IMR-90 (cell line): ENCODE data around the gene PLEKHG1. TPM values are rescaled to one million over a fixed set of nuclear protein-coding genes. Genes with fewer than 3 reads are reported as not detected.
A peak's percentile ranks its signal among the peaks of the same experiment; 100 is the strongest.

ENCODE experiments used
- ATAC-seq: fragments of 200-7000 bp; cut with Tn5 transposase; 2 replicates; pipeline ENCODE4 v1.9.1; 2020; ENCODE audit warnings: low read depth, mild to moderate bottlenecking, moderate library complexity
- BruUV-seq: library from RNA; stranded (reverse); fragments of 400-500 nt; replicated peaks from 2 replicates; lab custom pipeline; 2021; lab: Mats Ljungman, UMichigan
- CTCF ChIA-PET: fragments of 300-600 bp; formaldehyde crosslinking; extraction: SDS; loops from one replicate; lab custom pipeline; 2021; ENCODE audit warnings: antibody characterized with exemption; lab: Yijun Ruan, JAX
- POLR2A ChIA-PET: fragments of 300-600 bp; sonication (Branson Sonifier 250); formaldehyde crosslinking; loops from one replicate; lab custom pipeline; 2022; ENCODE audit warnings: antibody characterized with exemption; ENCODE audit not compliant: unreplicated experiment; lab: Charles Lee
- DNase-seq: peaks from one replicate; pipeline ENCODE4 v3.0.0; 2013
- H2AFZ ChIP-seq: replicated peaks from 2 replicates; pipeline ENCODE3; 2013; ENCODE audit warnings: low read length, mild to moderate bottlenecking; ENCODE audit not compliant: poor library complexity
- H2AK5ac ChIP-seq: 2 replicates; pipeline ENCODE4 v1.6.1; 2013; ENCODE audit warnings: low read depth, low read length, inconsistent platforms
- H2AK9ac ChIP-seq: replicated peaks from 2 replicates; pipeline ENCODE3; 2013; ENCODE audit warnings: mild to moderate bottlenecking, low read depth, low read length, moderate library complexity; ENCODE audit not compliant: poor library complexity
- H2BK120ac ChIP-seq: 2 replicates; pipeline ENCODE4 v1.6.1; 2013; ENCODE audit warnings: low read depth, low read length, inconsistent platforms
- H2BK15ac ChIP-seq: 3 replicates; pipeline ENCODE4 v1.6.1; 2013; ENCODE audit warnings: low read depth, low read length, inconsistent platforms
- H2BK20ac ChIP-seq: 2 replicates; pipeline ENCODE4 v1.6.1; 2013; ENCODE audit warnings: low read depth, mild to moderate bottlenecking, inconsistent platforms, low read length, moderate library complexity
- H2BK5ac ChIP-seq: 2 replicates; pipeline ENCODE4 v1.6.1; 2013; ENCODE audit warnings: mild to moderate bottlenecking, low read depth, low read length, inconsistent platforms; ENCODE audit not compliant: poor library complexity, severe bottlenecking
- H3K14ac ChIP-seq: replicated peaks from 2 replicates; pipeline ENCODE4 v1.6.1; 2013; ENCODE audit warnings: low read depth, low read length, inconsistent platforms
- H3K18ac ChIP-seq: 2 replicates; pipeline ENCODE4 v1.6.1; 2013; ENCODE audit warnings: low read depth, low read length, control low read depth
- H3K23ac ChIP-seq: 2 replicates; pipeline ENCODE4 v1.6.1; 2013; ENCODE audit warnings: low read depth, low read length, inconsistent platforms
- H3K27ac ChIP-seq: 2 replicates; pipeline ENCODE4 v1.5.1; 2013; ENCODE audit warnings: mild to moderate bottlenecking, control low read depth, low read length; ENCODE audit not compliant: insufficient read depth
- H3K27me3 ChIP-seq: 2 replicates; pipeline ENCODE4 v1.6.1; 2013; ENCODE audit warnings: low read length; ENCODE audit not compliant: control insufficient read depth, insufficient read depth
- H3K36me3 ChIP-seq: 2 replicates; pipeline ENCODE4 v1.6.1; 2013; ENCODE audit warnings: low read length, mixed read lengths; ENCODE audit not compliant: control insufficient read depth, insufficient read depth
- H3K4ac ChIP-seq: 2 replicates; pipeline ENCODE4 v1.6.1; 2013; ENCODE audit warnings: low read depth, low read length, inconsistent platforms
- H3K4me1 ChIP-seq: 2 replicates; pipeline ENCODE4 v1.6.1; 2013; ENCODE audit warnings: low read length, mixed read lengths; ENCODE audit not compliant: control insufficient read depth, insufficient read depth
- H3K4me2 ChIP-seq: 2 replicates; pipeline ENCODE4 v1.6.1; 2013; ENCODE audit warnings: low read depth, mild to moderate bottlenecking, control low read depth, low read length, moderate library complexity
- H3K4me3 ChIP-seq: 2 replicates; pipeline ENCODE4 v1.5.1; 2013; ENCODE audit warnings: low read depth, mild to moderate bottlenecking, control low read depth, low read length, moderate library complexity; ENCODE audit not compliant: insufficient read depth
- H3K56ac ChIP-seq: 2 replicates; pipeline ENCODE4 v1.6.1; 2013; ENCODE audit warnings: low read length, inconsistent platforms; ENCODE audit not compliant: insufficient read depth; ENCODE audit errors: extremely low read depth
- H3K79me1 ChIP-seq, 2 experiments: 2 replicates each; pipeline ENCODE4 v1.6.1; 2013; ENCODE audit warnings: low read length in 2 of 2, inconsistent platforms in 1 of 2, low read depth in 1 of 2
- H3K9ac ChIP-seq: 2 replicates; pipeline ENCODE4 v1.6.1; 2013; ENCODE audit warnings: low read depth, low read length, control low read depth
- H3K9me1 ChIP-seq: 2 replicates; pipeline ENCODE4 v1.6.1; 2013; ENCODE audit warnings: low read length, inconsistent platforms; ENCODE audit not compliant: insufficient read depth
- H3K9me3 ChIP-seq: 2 replicates; pipeline ENCODE4 v1.6.1; 2013; ENCODE audit warnings: low read length; ENCODE audit not compliant: control insufficient read depth, insufficient read depth
- H4K20me1 ChIP-seq: 2 replicates; pipeline ENCODE4 v1.6.1; 2013; ENCODE audit warnings: low read length, inconsistent platforms; ENCODE audit not compliant: insufficient read depth
- H4K5ac ChIP-seq: 2 replicates; pipeline ENCODE4 v1.6.1; 2013; ENCODE audit warnings: mild to moderate bottlenecking, low read depth, low read length, control low read depth
- H4K8ac ChIP-seq, 2 experiments: 2 replicates each; pipeline ENCODE4 v1.6.1; 2013; ENCODE audit warnings: low read depth in 2 of 2, low read length in 2 of 2, control low read depth in 1 of 2, inconsistent platforms in 1 of 2
- H4K91ac ChIP-seq: 2 replicates; pipeline ENCODE4 v1.6.1; 2013; ENCODE audit warnings: low read depth, low read length, inconsistent platforms; ENCODE audit not compliant: insufficient read depth
- MAFK ChIP-seq: IDR thresholded peaks from 2 replicates; pipeline ENCODE4 v1.6.1; 2012; ENCODE audit warnings: low read depth, low read length, improper control_type of control experiment
- POLR2A ChIP-seq: IDR thresholded peaks from 2 replicates; pipeline ENCODE4 v1.6.1; 2012; ENCODE audit warnings: mild to moderate bottlenecking, low read depth, low read length
- RFX5 ChIP-seq: IDR thresholded peaks from 2 replicates; pipeline ENCODE4 v1.8.0; 2012; ENCODE audit warnings: low read depth, mild to moderate bottlenecking, low read length, moderate library complexity
- SMC3 ChIP-seq: fragments of 150-350 bp; IDR thresholded peaks from 2 replicates; pipeline ENCODE4 v1.6.1; 2016; ENCODE audit warnings: low read depth, mild to moderate bottlenecking, antibody characterized with exemption, low read length, moderate library complexity
- WGBS, 2 experiments: methylation state at CpG; one replicate each; pipeline versions ENCODE4 v1.1.5 to v1.1.7; 2013; ENCODE audit warnings: missing lambda C conversion rate in 2 of 2; ENCODE audit not compliant: insufficient read length in 1 of 2; ENCODE audit errors: extremely low coverage in 2 of 2; 5-methylcytosine and 5-hydroxymethylcytosine counted together
- dilution Hi-C: fragments of 300-500 bp; cut with HindIII; formaldehyde crosslinking; loops from one replicate; pipeline ENCODE4 v1.14.3; 2018; ENCODE audit warnings: low sequenced_read_pairs; ENCODE audit not compliant: unreplicated experiment
- in situ Hi-C: fragments of 300-500 bp; cut with MboI; formaldehyde crosslinking; loops from 3 replicates; pipeline ENCODE4 v1.14.3; 2019; ENCODE audit warnings: low sequenced_read_pairs, inconsistent platforms, mixed read lengths
- intact Hi-C: fragments of 100-400 bp; cut with micrococcal nuclease; formaldehyde crosslinking; loops from 2 replicates; pipeline ENCODE4 v1.10.0; 2022
- polyA plus RNA-seq, 3 experiments: library from polyadenylated mRNA; depleted of rRNA; stranded (reverse); fragments of >200 nt; gene quantifications; 2 replicates each; pipeline ENCODE4 v1.2.3, GENCODE V29; 2012; ENCODE audit warnings: low replicate concordance in 1 of 3
- total RNA-seq: library from RNA; depleted of rRNA; stranded (reverse); fragments of >200 nt; gene quantifications from 2 replicates; pipeline ENCODE4 v1.2.3, GENCODE V29; 2012

Gene PLEKHG1
- total and polyA plus RNA-seq, 2 of the 4 experiments (the other 2 are of a cell fraction): 0.09 to 0.36 TPM

DNA sequence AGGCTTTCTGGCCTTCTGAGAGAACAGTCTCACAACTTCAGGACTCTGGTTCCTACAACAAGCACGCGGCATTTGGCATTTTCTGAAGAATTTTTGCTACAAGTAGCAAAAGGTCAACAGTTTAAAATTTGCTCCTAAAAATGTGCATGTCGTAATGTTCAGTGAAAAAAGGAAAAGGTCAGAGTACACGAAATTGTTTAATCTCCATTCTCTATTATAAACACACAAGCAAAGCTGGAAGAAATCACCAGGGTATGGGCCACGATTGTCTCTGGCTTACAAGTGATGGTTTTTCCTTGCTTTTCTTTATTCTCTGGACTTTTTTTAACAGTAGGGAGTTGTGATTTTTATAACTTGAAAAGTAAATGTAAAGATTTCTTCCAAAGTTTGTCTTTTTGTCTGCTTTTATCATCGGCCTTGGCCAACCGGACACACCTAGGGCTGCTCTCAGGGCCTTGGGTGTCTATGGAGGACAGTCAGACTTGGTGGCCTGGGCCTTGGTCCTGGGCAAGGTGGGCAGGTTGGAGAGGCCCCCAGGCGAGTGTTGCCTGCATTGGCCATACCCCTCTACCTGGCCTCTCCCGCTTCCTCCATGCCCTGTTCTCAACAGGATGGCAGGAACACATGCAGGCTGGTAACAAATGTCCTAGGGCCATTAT lies 32.4 kb downstream of the PLEKHG1 start:
- in situ Hi-C loops: no loop called here

More for the DNA sequence above, 32.4 kb downstream of the PLEKHG1 start:
- no peak overlapping the region for H3K4me3 ChIP-seq
- no peak overlapping the region for H4K91ac ChIP-seq
- H3K36me3 ChIP-seq: no peaks in the 10 kb centered on the region
- H3K9ac ChIP-seq: no peak overlapping the region
- H3K4me1 ChIP-seq: peaks cover 8% of the 10 kb centered on the region; the same call in 1 of the 2 replicates
- no peak overlapping the region for H2AFZ ChIP-seq
- 0 out of 2 replicates have a peak, but pooled peaks cover 1% of the 10 kb centered on the region for H3K27me3 ChIP-seq
- H2BK15ac ChIP-seq: no peak overlapping the region
- no peak overlapping the region for H2AK5ac ChIP-seq
- no peaks in the 10 kb centered on the region for H3K9me3 ChIP-seq
- H3K79me1 ChIP-seq: no peaks in the 10 kb centered on the region
- H4K8ac ChIP-seq: no peak overlapping the region
- no TSS peak for BruUV-seq
- ATAC-seq: no peak
- no peak overlapping the region for H2BK120ac ChIP-seq
- peak overlapping the region; percentile 74; the same call in 1 of the 2 replicates for H3K27ac ChIP-seq
- intact Hi-C loops: no loop called here
- H3K18ac ChIP-seq: no peak overlapping the region; the same call in 1 of the 2 replicates
- TF ChIP-seq SMC3 (no peak), POLR2A (no peak), MAFK (no peak), RFX5 (no peak)
- ChIA-PET POLR2A (no interaction called here), CTCF (no interaction called here)
- H3K23ac ChIP-seq: no peak overlapping the region
- dilution Hi-C loops: no loop called here
- WGBS, 2 experiments: 80% methylated on average over 1 of the region's 9 CpGs; no CpG with 5 or more reads in 1 of the 2 experiments
- H3K4me2 ChIP-seq: no peak overlapping the region
- no peak overlapping the region for H3K14ac ChIP-seq
- no peak overlapping the region for H2AK9ac ChIP-seq
- no peak overlapping the region for H2BK5ac ChIP-seq
- H4K20me1 ChIP-seq: no peaks in the 10 kb centered on the region
- no peaks in the 10 kb centered on the region for H3K9me1 ChIP-seq
- H2BK20ac ChIP-seq: no peak overlapping the region
- no peak overlapping the region for H3K4ac ChIP-seq
- H4K5ac ChIP-seq: no peak overlapping the region; the same call in 1 of the 2 replicates
- no peak for DNase-seq
- H3K56ac ChIP-seq: no peak overlapping the region
